Measurements from ENCODE around the gene RPL15. TPM values are rescaled to one million over a fixed set of nuclear protein-coding genes. Genes with fewer than 3 reads are reported as not detected.

The RPL15 gene
- total RNA-seq, 4 donors from 2014 or later, result 1,369 to 2,694 (median 1,710) TPM

DNA sequence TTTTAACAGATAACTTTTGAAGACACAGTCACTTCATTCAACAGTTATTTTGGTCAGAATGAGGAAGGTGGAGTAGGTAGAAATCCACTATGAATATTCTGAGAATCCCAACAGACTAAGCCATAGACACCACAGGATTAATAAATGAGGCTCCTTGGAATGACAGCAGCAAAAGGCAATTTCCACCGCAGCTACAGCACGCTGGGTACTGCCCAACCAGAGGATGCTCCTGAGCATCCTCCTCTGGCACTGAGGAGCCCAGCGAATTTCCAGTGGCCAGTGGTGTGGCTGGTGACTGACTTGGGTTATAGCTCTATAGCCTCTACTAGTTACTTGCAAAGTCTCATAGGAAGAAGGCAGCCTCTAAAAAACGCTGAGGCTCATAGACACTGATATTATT, 24.5 kb downstream of the RPL15 start:
- TF ChIP-seq, protein P1, sequence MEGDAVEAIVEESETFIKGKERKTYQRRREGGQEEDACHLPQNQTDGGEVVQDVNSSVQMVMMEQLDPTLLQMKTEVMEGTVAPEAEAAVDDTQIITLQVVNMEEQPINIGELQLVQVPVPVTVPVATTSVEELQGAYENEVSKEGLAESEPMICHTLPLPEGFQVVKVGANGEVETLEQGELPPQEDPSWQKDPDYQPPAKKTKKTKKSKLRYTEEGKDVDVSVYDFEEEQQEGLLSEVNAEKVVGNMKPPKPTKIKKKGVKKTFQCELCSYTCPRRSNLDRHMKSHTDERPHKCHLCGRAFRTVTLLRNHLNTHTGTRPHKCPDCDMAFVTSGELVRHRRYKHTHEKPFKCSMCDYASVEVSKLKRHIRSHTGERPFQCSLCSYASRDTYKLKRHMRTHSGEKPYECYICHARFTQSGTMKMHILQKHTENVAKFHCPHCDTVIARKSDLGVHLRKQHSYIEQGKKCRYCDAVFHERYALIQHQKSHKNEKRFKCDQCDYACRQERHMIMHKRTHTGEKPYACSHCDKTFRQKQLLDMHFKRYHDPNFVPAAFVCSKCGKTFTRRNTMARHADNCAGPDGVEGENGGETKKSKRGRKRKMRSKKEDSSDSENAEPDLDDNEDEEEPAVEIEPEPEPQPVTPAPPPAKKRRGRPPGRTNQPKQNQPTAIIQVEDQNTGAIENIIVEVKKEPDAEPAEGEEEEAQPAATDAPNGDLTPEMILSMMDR (IDR thresholded peaks at IDR 0.05; ENCODE audit: low read depth), result no peak

DNA sequence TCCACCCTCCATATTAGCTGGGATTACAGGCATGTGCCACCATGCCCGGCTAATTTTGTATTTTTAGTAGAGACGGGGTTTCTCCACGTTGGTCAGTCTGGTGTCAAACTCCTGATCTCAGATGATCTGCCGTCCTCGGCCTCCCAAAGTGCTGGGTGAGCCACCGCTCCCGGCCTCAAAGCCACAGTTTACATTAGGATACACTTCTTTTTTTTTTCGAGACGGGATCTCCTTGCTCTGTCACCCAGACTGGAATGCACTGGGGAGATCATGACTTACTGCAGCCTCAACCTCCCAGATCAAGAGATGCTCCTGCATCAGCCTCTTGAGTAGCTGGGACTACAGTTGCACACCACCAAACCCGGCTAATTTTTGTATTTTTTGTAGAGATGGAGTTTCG, 25.6 kb downstream of the RPL15 start:
- TF ChIP-seq, protein P1 (IDR thresholded peaks at IDR 0.05; ENCODE audit: low read depth), result no peak

DNA sequence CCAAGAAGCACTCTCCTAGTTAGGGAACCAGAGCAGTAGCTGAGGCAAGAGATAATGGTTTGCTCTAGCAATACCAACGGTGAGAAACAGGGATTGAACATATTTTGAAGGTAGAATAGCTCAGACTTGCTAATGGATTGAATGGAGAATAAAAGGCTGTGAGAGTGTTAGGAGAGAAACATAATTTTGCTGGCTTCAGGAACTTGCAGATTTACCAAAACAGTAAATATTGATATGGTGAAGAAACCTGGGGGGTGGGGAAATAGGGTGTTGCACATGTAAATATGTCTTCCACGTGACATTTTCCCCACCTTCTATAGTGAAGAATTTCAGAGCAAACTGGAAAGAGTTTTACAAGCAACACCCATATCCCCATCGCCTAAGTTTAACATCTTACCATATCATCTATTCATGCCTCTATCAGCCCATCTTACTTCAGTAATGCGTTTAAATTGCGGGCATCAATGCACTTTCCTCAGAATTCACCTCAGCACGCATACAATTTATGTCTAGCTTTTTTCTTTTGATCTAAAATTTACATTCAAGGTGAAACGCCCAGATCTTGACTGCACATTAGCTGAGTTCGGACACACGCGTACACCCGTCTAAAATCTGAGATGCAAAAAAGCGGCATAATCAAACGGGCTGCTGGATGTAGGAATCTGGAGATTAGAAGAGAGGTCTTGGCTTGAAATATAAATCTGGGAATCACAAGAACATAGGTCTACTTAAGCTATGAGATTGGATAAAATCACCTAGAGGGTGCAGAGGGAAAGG, 27.3 kb downstream of the RPL15 start:
- TF ChIP-seq, protein P1 (IDR thresholded peaks at IDR 0.05; ENCODE audit: low read depth), result no peak

DNA sequence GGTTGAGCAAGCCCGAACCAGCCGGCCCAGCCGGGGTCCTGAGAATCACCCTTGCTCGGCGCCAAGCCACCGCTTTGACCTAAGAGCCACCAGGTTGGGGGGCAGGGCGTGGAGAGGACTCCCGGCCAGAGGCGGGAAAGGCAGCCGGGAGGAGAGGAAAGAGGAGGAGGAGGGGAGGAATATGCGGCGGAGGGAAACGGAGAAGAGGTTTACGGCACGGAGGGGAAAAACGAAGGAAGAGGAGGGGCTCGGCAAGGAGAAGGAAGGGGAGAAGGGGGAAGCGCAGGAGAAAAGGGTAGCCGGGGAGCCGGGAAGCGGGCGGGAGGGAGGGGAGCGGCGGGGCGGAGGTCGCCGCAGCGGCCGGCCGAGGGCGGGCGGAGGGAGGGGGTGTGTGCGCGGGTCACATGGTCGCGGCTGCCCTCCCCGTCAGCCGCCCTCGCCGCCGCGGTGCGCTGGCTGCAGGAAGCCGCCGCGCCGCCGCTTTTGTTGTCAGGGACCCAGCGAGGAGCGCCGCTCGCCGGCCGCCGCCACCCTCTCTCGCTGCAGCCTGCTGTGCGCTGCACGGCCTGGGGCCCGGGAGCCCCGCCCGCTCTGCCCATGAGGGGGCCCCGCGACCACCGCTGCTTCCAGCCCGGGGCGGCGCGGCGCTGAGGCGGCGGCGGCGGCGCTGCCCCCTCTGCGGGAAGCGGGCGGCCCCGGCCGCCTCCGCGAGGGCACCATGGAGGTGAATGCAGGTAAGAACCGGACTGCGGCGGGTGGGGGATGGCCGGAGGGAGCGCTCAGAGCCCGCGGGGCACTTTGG, 28.1 kb downstream of the RPL15 start, which contains the start of gene NR1D2:
Gene NR1D2 (plus strand): TSS at position 426 of the 802 bp plus-strand sequence. CDS start 293 bp downstream, at position 719.
- TF ChIP-seq, protein P1 (IDR thresholded peaks at IDR 0.05; ENCODE audit: low read depth), result no peak

DNA sequence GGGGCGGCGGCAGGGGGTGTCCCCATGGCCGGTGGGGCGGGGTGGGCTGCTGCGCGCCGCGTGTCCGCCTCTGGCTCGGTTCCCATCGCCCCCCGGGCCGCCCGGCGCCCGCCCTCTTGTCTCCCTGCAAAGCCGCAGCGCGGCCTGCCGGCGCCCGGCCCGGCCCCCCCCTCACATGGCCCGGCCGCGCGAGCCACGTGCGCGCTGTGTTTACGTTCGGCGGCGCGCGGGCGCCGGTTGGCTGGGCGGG, 28.7 kb downstream of the RPL15 start:
- TF ChIP-seq, protein P1 (IDR thresholded peaks at IDR 0.05; ENCODE audit: low read depth), result no peak

DNA sequence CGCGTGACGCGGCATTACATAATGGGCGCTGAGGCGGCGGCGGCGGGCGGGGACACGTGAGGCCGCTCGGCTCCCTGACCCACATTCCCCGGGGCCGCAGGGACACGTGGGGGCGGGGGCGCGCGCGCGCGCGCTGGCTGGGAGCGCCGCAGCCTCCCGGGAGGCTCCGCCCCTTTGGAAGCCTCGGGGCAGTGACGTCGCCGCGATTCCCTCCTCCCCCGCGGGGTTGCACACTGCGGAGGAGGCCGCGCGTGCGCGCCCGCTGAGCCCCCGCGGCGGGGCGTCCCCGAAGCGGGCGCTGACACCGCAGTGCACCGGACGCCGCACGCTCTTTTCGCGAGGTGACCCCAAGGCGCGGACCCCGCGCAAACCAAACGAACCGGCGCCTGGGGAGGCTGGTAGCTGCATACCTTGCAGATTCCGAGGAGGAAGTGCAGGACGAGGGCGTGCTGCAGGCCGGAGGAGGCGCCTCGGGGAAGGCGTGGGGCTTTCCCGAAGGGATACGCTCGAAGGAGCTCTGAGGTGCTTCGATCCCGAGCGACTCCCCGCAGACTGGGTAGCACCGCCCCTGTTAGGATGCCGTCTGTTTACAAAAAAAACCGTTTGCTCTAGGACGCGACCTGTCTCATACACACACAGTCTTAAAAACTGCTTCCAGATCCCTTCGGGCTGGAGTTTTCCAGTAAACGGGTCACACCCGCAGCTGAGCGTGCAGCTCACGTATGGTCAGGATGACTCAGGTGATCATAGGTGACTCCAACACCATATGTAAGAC, 29.2 kb downstream of the RPL15 start:
- TF ChIP-seq, protein P1 (IDR thresholded peaks at IDR 0.05; ENCODE audit: low read depth), result no peak

DNA sequence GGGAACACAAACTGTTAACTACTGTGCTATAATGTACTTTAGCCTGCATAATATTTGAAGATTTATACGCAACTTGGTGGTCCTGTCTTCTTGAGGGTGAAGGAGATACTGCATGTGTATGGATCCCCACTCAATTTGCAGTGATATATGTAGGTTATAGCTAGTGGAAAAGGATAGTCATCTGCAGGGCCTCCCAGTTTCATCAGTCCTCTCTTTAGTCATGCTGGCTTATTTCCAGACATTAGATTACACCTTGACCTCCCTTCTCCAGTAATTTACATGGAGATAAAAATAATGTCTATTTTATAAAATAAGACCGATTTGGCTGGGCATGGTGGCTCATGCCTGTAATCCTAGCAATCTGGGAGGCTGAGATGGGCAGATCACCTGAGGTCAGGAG, 31.8 kb downstream of the RPL15 start:
- TF ChIP-seq, protein P1 (IDR thresholded peaks at IDR 0.05; ENCODE audit: low read depth), result no peak

All from subcutaneous adipose tissue (tissue), 4 donors.